Retinal pigment epithelial cell (primary cell): ENCODE results near the gene GARIN5A.
"Not testable (repeated sequence)": the region's sequence is repeated elsewhere in the genome, so short reads cannot be mapped to it uniquely, and the experiment has no call there.

ENCODE experiments used
- DNase-seq: peaks from one replicate; pipeline ENCODE4 v3.0.0-alpha.2; 2010; ENCODE audit warnings: low read depth
- H3K4me3 ChIP-seq: 2 replicates; pipeline ENCODE4 v1.5.1; 2011; ENCODE audit warnings: mild to moderate bottlenecking, low read length, control low read depth, moderate library complexity
- TF ChIP-seq, protein P1 (sequence below): conservative IDR thresholded peaks from 2 replicates; pipeline ENCODE4 v1.5.1; 2011; ENCODE audit warnings: low read depth, low read length, control low read depth, inconsistent platforms

Gene GARIN5A

GRCh38 chr19:50479761-50480251 is 3.2 kb upstream of the GARIN5A start:
- TF ChIP-seq, protein P1, sequence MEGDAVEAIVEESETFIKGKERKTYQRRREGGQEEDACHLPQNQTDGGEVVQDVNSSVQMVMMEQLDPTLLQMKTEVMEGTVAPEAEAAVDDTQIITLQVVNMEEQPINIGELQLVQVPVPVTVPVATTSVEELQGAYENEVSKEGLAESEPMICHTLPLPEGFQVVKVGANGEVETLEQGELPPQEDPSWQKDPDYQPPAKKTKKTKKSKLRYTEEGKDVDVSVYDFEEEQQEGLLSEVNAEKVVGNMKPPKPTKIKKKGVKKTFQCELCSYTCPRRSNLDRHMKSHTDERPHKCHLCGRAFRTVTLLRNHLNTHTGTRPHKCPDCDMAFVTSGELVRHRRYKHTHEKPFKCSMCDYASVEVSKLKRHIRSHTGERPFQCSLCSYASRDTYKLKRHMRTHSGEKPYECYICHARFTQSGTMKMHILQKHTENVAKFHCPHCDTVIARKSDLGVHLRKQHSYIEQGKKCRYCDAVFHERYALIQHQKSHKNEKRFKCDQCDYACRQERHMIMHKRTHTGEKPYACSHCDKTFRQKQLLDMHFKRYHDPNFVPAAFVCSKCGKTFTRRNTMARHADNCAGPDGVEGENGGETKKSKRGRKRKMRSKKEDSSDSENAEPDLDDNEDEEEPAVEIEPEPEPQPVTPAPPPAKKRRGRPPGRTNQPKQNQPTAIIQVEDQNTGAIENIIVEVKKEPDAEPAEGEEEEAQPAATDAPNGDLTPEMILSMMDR, result no peak
- no peak for DNase-seq
- no peak overlapping the region for H3K4me3 ChIP-seq

GRCh38 chr19:50478901-50479715 is 2.5 kb upstream of the GARIN5A start:
- TF ChIP-seq, protein P1, result peak; percentile 60
- no peak for DNase-seq
- H3K4me3 ChIP-seq, result no peak overlapping the region

DNA sequence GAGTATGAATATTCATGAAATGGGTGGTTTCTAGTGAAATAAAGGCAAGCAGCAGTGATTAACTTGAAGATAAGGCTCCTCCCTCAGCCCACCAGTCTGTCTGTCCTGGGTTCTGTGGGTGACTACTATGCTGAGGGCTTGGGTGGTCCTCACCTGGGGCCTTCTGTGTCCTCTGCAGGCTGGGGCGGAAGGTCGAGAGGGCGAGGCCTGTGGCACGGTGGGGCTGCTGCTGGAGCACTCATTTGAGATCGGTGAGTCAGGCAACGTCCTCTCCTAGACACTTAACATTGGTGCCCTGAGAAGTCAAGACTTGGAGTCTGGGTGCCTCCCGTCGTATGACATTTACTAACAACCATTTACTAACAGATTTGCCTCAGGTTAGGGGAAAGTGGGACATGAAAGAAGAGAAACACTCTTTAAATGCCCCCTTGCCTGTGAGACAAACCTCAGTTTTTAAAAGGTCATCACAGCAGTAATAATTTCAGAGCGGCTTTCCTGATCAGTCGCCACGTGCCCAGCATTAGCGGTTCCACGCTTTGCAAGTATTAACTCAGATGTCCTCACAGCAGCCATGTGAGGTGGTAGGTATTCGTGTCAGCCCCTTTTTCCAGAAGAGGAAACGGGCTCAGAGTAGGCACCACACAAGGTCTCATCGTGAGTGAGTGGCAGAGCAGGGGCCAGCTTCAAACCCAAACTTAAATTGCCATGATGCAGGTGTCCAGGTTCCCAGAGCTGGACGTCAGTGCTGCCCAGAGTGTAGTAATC is 1.3 kb upstream of the GARIN5A start:
- H3K4me3 ChIP-seq, result no peak overlapping the region
- TF ChIP-seq, protein P1, result no peak
- DNase-seq, result no peak

DNA sequence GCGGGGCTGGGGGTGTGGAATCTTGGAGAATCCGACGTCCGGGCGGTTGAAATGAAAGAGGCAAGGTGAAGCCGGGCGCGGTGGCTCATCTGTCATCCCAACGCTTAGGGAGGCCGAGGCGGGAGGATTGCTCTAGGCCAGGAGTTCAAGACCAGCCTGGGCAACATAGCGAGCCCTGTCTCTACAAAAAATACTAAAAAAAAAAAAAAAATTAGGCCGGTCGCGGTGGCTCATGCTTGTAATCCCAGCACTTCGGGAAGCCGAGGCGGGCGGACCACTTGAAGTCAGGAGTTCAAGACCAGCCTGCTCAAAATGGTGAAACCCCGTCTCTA is 225 bp upstream of the GARIN5A start:
- H3K4me3 ChIP-seq, result peak overlapping the region; percentile 84
- TF ChIP-seq, protein P1, result no peak
- no peak for DNase-seq

DNA sequence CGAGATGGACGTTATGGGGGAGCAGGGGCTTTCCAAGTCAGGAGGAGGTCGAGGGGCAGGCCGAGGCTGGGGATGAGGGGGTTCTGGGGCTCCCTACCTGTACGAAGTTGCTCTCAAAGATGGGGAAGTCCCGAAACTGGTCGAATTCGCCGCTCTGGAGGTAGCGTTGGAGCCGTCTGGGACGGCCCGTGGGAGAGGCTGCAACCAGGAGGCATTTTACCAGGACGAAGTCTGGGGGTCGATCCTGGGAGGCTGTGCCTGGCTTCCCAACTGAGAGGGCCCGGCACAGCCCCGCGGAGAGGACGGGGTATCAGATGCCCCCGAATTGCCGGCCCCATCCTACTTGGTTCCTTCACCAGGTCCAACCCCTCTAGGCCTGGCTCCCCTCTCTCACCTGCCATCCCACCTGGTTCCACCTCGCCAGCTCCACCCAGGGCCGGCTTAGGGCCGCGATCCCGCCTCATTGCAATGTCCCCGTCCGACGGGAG is 868 bp downstream of the GARIN5A start:
- H3K4me3 ChIP-seq, result peak overlapping the region; percentile 24
- no peak for DNase-seq
- TF ChIP-seq, protein P1, result no peak

- TF ChIP-seq, protein P1, result no peak
- no peak for DNase-seq
- H3K4me3 ChIP-seq, result no peak overlapping the region
These were observed 1.5 kb downstream of the GARIN5A start for GRCh38 chr19:50475101-50475568.

DNA sequence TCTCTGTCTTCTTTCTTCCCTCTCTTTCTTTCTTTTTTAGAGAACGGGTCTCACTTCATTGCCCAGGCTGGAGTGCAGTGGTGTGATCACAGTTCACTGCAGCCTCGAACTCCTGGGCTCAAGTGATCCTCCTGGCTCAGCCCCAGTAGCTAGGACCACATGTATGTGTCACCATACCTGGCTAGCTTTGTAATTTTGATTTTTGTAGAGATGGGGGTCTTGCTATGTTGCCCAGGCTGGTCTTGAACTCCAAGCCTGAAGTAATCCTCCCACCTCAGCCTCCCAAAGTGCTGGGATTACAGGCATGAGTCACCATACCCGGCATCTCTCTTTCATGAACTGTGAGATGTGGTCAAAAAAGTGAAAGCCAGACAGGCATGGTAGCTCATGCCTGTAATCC is 3.3 kb downstream of the GARIN5A start:
- not testable (repeated sequence) for DNase-seq

More for the DNA sequence above, 3.3 kb downstream of the GARIN5A start:
- H3K4me3 ChIP-seq, result not testable (repeated sequence)
